Left lobe of liver (tissue), 2 donors: ENCODE data around the gene VWA8. TPM values are rescaled to one million over a fixed set of nuclear protein-coding genes. Genes with fewer than 3 reads are reported as not detected.
A peak's percentile ranks its signal among the peaks of the same experiment; 100 is the strongest.
"Not testable (repeated sequence)": the region's sequence is repeated elsewhere in the genome, so short reads cannot be mapped to it uniquely, and the experiment has no call there.

Experiments used
- ATAC-seq: fragments of 200-7000 bp; cut with Tn5 transposase; one replicate; pipeline ENCODE4 v1.9.1; 2020; ENCODE audit warnings: mild to moderate bottlenecking, moderate library complexity
- DNase-seq: peaks from one replicate; pipeline ENCODE4 v3.0.0-alpha.2; 2020; ENCODE audit warnings: low spot score
- total RNA-seq: library from RNA; stranded (reverse); gene quantifications from one replicate; pipeline ENCODE4 v1.2.1, GENCODE V29; 2021
- donor health status: DM: no; HTN: no; CAD: no; lungs with moderate emphysema.
- donor health status: DM: no; HTN: yes; CAD: no.

The VWA8 gene
- total RNA-seq, 1 donor from 2014 or later = 24.8 TPM

- DNase-seq (no peak), ATAC-seq (no peak)
These were observed 101.3 kb downstream of the VWA8 start for GRCh38 chr13:41859565-41859964.

- no peak for ATAC-seq
- DNase-seq = no peak
These were observed 102.1 kb downstream of the VWA8 start for GRCh38 chr13:41858780-41859179.

GRCh38 chr13:41854758-41855157 lies 106.2 kb downstream of the VWA8 start:
- DNase-seq = no peak
- no peak for ATAC-seq

- DNase-seq (no peak), ATAC-seq (no peak)
These were observed 109.6 kb downstream of the VWA8 start for GRCh38 chr13:41851351-41851750.

- ATAC-seq = peak; percentile 11
- no peak for DNase-seq
These were observed 112.3 kb downstream of the VWA8 start for GRCh38 chr13:41848435-41849255.

- ATAC-seq (no peak), DNase-seq (no peak)
These were observed 113.7 kb downstream of the VWA8 start for GRCh38 chr13:41847216-41847615.

GRCh38 chr13:41842036-41842620 lies 118.8 kb downstream of the VWA8 start:
- ATAC-seq = no peak
- no peak for DNase-seq

- ATAC-seq (no peak), DNase-seq (no peak)
These were observed 123.3 kb downstream of the VWA8 start for GRCh38 chr13:41837629-41838028.

GRCh38 chr13:41835871-41836270 lies 125.0 kb downstream of the VWA8 start:
- no peak for ATAC-seq

GRCh38 chr13:41834697-41835096 lies 126.2 kb downstream of the VWA8 start:
- not testable (repeated sequence) for ATAC-seq, DNase-seq

More at GRCh38 chr13:41835871-41836270, 125.0 kb downstream of the VWA8 start:
- no peak for DNase-seq

- ATAC-seq (no peak), DNase-seq (no peak)
These were observed 127.1 kb downstream of the VWA8 start for GRCh38 chr13:41833831-41834230.

GRCh38 chr13:41833201-41833600 lies 127.7 kb downstream of the VWA8 start:
- no peak for ATAC-seq
- no peak for DNase-seq

- DNase-seq (no peak), ATAC-seq (peak; percentile 84)
These were observed 133.2 kb downstream of the VWA8 start for GRCh38 chr13:41827507-41828213.

GRCh38 chr13:41825691-41826090 lies 135.2 kb downstream of the VWA8 start:
- no peak for ATAC-seq
- DNase-seq = no peak

GRCh38 chr13:41823476-41823875 lies 137.4 kb downstream of the VWA8 start:
- ATAC-seq = no peak
- DNase-seq = no peak

GRCh38 chr13:41822560-41822959 lies 138.3 kb downstream of the VWA8 start:
- no peak for ATAC-seq

GRCh38 chr13:41821238-41821594 lies 139.7 kb downstream of the VWA8 start:
- ATAC-seq (no peak), DNase-seq (no peak)

More at GRCh38 chr13:41822560-41822959, 138.3 kb downstream of the VWA8 start:
- no peak for DNase-seq

GRCh38 chr13:41820581-41821237 lies 140.2 kb downstream of the VWA8 start:
- ATAC-seq (no peak), DNase-seq (no peak)

GRCh38 chr13:41816057-41816456 lies 144.9 kb downstream of the VWA8 start:
- no peak for DNase-seq
- ATAC-seq = no peak

GRCh38 chr13:41813426-41813825 lies 147.5 kb downstream of the VWA8 start:
- no peak for ATAC-seq

GRCh38 chr13:41812851-41813250 lies 148.1 kb downstream of the VWA8 start:
- ATAC-seq (no peak), DNase-seq (no peak)

More at GRCh38 chr13:41813426-41813825, 147.5 kb downstream of the VWA8 start:
- no peak for DNase-seq
